Esophagus squamous epithelium (tissue), 5 donors: Measurements from ENCODE around the gene B3GALT5. TPM values are rescaled to one million over a fixed set of nuclear protein-coding genes. Genes with fewer than 3 reads are reported as not detected.
A peak's percentile ranks its signal among the peaks of the same experiment; 100 is the strongest.

Experiments
- DNase-seq: peaks from one replicate; lab custom pipeline; 2025; lab: John Stamatoyannopoulos, UW
- H3K27ac ChIP-seq, 4 donors: fragments of 200-600 bp; sonication (generic); one replicate each; pipeline ENCODE4 v1.5.1; 2016 to 2019; ENCODE audit warnings: mild to moderate bottlenecking in 1 of 4
- H3K27me3 ChIP-seq, 4 donors: fragments of 200-600 bp; sonication (generic); 1 replicate in 3 of 4; 2 replicates in 1 of 4; pipeline versions ENCODE4 v1.5.1 to v1.6.0; 2017 to 2021; ENCODE audit warnings: antibody characterized with exemption in 1 of 4
- H3K36me3 ChIP-seq, 3 donors: fragments of 200-600 bp; sonication (generic); one replicate each; pipeline ENCODE4 v1.5.1; 2016 to 2019
- H3K4me1 ChIP-seq, 3 donors: fragments of 200-600 bp; sonication (generic); one replicate each; pipeline ENCODE4 v1.5.1; 2017 to 2019
- H3K4me3 ChIP-seq, 4 donors: fragments of 200-600 bp; sonication (generic); 1 replicate in 3 of 4; 2 replicates in 1 of 4; pipeline ENCODE4 v1.5.1; 2016 to 2019; ENCODE audit warnings: mild to moderate bottlenecking in 2 of 4, moderate library complexity in 1 of 4
- H3K9me3 ChIP-seq, 3 donors: fragments of 200-600 bp; sonication (generic); one replicate each; pipeline ENCODE4 v1.5.1; 2016 to 2019
- POLR2A ChIP-seq, 4 donors: fragments of 450-650 bp; IDR thresholded peaks; one replicate each; pipeline ENCODE4 v1.6.1; 2017; ENCODE audit warnings: antibody characterized with exemption in 4 of 4, mild to moderate bottlenecking in 4 of 4, moderate library complexity in 3 of 4
- WGBS, 2 donors: methylation state at CpG; one replicate each; pipeline ENCODE4 v1.1.5; 2018; 5-methylcytosine and 5-hydroxymethylcytosine counted together
- intact Hi-C: fragments of 100-400 bp; cut with DNase I; formaldehyde crosslinking; loops from one replicate; pipeline ENCODE4 v1.15.0; 2022
- total RNA-seq, 4 donors: library from RNA; depleted of rRNA; stranded (reverse); fragments of >200 nt; gene quantifications; one replicate each; pipeline ENCODE4 v1.1.0, GENCODE V29; 2016
- TF ChIP-seq, protein P1 (sequence below), 6 experiments: fragments of 450-650 bp in 4 of 6; fragments of 200-600 bp in 2 of 6; sonication (generic) in 2 of 6; IDR thresholded peaks; one replicate each; pipeline ENCODE4 v1.5.1; 2016 to 2019; ENCODE audit warnings: antibody characterized with exemption in 6 of 6, mild to moderate bottlenecking in 4 of 6, moderate library complexity in 4 of 6
- donor health status: DM: yes; HTN: yes; CAD: no.

Gene B3GALT5
- total RNA-seq, 4 donors from 2014 or later, result 0.19 to 2.6 (median 0.64) TPM

DNA sequence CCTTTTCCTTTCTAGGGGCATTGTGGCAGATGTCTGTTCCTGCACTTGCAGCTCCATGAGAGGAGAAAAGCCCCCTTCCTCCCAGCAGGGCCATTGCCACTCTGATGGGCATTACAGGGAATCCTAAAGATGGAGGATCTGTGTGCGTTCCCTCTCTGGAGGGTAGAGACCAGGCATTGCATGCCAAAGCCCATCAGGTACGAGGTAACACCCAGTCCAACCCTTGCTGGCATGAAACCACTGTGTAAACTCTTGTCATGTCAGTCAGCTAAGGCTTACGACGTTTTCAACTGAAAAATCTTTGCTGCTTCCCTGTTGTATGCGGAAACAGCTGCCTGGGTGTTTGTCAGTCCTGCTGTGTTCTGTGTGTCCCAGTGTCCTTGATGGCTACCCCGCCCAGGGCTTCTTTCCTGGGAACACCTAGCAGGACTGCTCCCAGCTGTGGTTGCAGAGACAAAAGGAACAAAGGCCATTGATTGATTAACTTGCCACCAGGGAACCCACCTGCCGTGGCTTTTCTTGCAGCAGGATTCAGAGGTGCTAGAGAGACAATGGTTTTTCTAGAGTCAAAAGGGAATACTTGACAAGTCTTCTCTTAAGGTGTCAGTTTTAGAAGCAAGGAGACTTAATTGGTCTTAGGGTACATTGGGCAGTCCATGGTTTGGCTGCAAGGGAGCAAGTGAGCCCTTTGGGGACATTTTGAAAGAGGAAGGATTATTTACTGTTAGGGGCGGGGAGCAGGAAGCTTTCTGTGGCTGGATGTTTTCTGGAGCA, 24.6 kb downstream of the B3GALT5 start:
- H3K36me3 ChIP-seq, result no peaks in the 10 kb centered on the region
- H3K27ac ChIP-seq, result peak overlapping the region in 3 of 4 donors; percentile 8 to 44 (median 16)
- no peak overlapping the region for H3K4me3 ChIP-seq
- peaks cover 0 to 59% (median 0%) of the 10 kb centered on the region in 4 donors for H3K27me3 ChIP-seq
- TF ChIP-seq POLR2A (IDR thresholded peaks at IDR 0.05), result no peak
- TF ChIP-seq, protein P1, sequence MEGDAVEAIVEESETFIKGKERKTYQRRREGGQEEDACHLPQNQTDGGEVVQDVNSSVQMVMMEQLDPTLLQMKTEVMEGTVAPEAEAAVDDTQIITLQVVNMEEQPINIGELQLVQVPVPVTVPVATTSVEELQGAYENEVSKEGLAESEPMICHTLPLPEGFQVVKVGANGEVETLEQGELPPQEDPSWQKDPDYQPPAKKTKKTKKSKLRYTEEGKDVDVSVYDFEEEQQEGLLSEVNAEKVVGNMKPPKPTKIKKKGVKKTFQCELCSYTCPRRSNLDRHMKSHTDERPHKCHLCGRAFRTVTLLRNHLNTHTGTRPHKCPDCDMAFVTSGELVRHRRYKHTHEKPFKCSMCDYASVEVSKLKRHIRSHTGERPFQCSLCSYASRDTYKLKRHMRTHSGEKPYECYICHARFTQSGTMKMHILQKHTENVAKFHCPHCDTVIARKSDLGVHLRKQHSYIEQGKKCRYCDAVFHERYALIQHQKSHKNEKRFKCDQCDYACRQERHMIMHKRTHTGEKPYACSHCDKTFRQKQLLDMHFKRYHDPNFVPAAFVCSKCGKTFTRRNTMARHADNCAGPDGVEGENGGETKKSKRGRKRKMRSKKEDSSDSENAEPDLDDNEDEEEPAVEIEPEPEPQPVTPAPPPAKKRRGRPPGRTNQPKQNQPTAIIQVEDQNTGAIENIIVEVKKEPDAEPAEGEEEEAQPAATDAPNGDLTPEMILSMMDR (IDR thresholded peaks at IDR 0.05), result no peak
- peaks cover 0 to 22% (median 4%) of the 10 kb centered on the region in 3 donors for H3K4me1 ChIP-seq
- no peaks in the 10 kb centered on the region for H3K9me3 ChIP-seq
- intact Hi-C loops, result no loop called here
- no peak for DNase-seq
- 38 to 50% methylated on average over 6 of the region's 8 CpGs for WGBS, 2 donors

DNA sequence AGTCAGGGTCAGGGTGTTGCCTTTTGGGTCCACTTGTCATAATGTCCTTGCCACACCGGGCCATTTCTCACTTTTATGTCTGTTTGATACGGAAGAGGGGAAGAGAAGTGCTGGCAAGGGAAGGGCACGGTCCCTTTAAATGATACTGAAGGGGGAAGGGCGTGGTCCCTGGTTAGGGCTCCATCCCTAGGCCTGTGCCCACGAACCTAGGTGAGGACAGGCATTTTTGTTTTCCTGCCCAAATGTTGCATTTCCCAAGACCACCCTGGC, 25.2 kb downstream of the B3GALT5 start:
- Histone ChIP-seq H3K36me3 (no peaks in the 10 kb centered on the region), H3K4me3 (no peak overlapping the region), H3K27me3 (peaks cover 0 to 64% (median 0%) of the 10 kb centered on the region in 4 donors), H3K27ac (peak overlapping the region in 2 of 4 donors; percentile 8 to 16), H3K4me1 (peaks cover 0 to 22% (median 4%) of the 10 kb centered on the region in 3 donors), H3K9me3 (no peaks in the 10 kb centered on the region)
- intact Hi-C loops, result no loop called here
- WGBS, 2 donors, result 31 to 62% methylated on average over 4 to 5 of the region's 5 CpGs
- TF ChIP-seq, protein P1 (IDR thresholded peaks at IDR 0.05), result no peak
- TF ChIP-seq POLR2A (IDR thresholded peaks at IDR 0.05), result no peak
- no peak for DNase-seq

DNA sequence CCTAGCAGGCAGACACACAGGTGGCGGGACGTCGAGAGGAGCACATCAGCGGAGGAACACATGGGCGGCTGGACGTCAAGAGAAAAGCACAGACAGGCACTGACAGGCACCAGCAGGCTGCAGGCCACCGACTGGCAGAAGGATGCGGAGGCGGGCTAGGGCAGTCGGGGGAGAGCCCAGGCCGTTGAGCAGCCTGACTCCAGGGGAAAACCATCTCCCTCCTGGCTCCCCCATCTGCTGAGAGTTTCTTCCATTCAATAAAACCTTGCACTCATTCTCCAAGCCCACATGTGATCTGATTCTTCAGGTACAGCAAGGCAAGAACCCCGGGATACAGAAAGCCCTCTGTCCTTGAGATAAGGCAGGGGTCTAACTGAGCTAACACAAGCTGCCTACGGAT, 25.5 kb downstream of the B3GALT5 start:
- no peaks in the 10 kb centered on the region for H3K36me3 ChIP-seq
- DNase-seq, result no peak
- H3K27me3 ChIP-seq, result peaks cover 0 to 67% (median 0%) of the 10 kb centered on the region in 4 donors
- WGBS, 2 donors, result 47% methylated on average over 9 of the region's 13 CpGs; no CpG with 5 or more reads in 1 of the 2 donors
- H3K27ac ChIP-seq, result peak overlapping the region in 2 of 4 donors; percentile 8 to 16
- no peaks in the 10 kb centered on the region for H3K9me3 ChIP-seq
- TF ChIP-seq POLR2A (IDR thresholded peaks at IDR 0.05), result no peak
- TF ChIP-seq, protein P1 (IDR thresholded peaks at IDR 0.05), result no peak
- no peak overlapping the region for H3K4me3 ChIP-seq
- intact Hi-C loops, result no loop called here
- H3K4me1 ChIP-seq, result peaks cover 0 to 19% (median 4%) of the 10 kb centered on the region in 3 donors

DNA sequence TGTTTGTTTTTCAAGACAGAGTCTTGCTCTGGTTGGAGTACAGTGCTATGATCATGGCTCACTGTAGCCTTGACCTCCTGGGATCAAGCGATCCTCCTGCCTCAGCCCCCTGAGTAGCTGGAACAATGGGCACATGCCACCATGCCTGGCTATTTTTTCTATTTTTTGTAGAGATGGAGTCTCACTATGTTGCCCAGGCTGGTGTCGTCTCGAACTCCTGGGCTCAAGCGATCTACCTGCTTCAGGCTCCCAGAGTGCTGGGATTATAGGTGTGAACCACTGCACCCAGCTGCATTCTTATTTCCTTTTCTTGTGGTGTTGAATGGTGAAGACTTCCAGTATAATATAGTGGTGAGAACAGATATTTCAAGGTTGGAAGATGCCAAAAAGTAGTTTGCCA, 28.0 kb downstream of the B3GALT5 start:
- intact Hi-C loops, result no loop called here
- 85 to 90% methylated on average over 4 of the region's 4 CpGs for WGBS, 2 donors
- no peaks in the 10 kb centered on the region for H3K9me3 ChIP-seq

More for the DNA sequence above, 28.0 kb downstream of the B3GALT5 start:
- H3K27ac ChIP-seq, result no peak overlapping the region
- TF ChIP-seq, protein P1 (IDR thresholded peaks at IDR 0.05), result no peak
- TF ChIP-seq POLR2A (IDR thresholded peaks at IDR 0.05), result no peak
- peaks cover 0 to 72% (median 0%) of the 10 kb centered on the region in 4 donors for H3K27me3 ChIP-seq
- H3K4me1 ChIP-seq, result peaks cover 0 to 17% (median 4%) of the 10 kb centered on the region in 3 donors
- H3K36me3 ChIP-seq, result no peaks in the 10 kb centered on the region
- DNase-seq, result no peak
- no peak overlapping the region for H3K4me3 ChIP-seq
